Measurements from ENCODE around the gene AGAP1.

Gene AGAP1

DNA sequence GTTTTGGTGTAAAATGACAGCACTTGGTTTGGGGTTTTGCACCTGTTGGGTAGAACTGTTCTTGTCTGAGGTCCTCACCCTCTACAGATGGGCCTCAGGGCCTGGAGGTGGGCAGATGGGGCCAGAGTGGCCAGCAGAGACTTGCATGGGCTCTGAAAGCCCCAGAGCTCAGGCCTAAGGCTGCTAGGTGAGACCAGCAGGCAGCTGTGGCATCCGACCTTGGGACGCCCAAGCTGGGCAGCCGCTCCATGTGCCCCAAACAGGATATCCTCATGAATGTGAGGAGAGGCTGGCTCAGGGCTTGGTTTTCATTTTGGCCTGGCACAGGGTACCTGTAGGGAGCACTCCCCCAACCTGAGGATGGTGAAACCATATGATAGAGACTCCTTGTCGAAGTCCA lies 636.1 kb downstream of the AGAP1 start:
- no peak for DNase-seq
- H3K36me3 ChIP-seq (replicated peaks) = no peaks in the 10 kb centered on the region
- no peaks in the 10 kb centered on the region for H3K27me3 ChIP-seq (replicated peaks)
- in situ Hi-C loops (cut with HindIII; ENCODE audit: low pct_ligation_motif_present, low sequenced_read_pairs) = no loop called here
- TF ChIP-seq, protein P1, sequence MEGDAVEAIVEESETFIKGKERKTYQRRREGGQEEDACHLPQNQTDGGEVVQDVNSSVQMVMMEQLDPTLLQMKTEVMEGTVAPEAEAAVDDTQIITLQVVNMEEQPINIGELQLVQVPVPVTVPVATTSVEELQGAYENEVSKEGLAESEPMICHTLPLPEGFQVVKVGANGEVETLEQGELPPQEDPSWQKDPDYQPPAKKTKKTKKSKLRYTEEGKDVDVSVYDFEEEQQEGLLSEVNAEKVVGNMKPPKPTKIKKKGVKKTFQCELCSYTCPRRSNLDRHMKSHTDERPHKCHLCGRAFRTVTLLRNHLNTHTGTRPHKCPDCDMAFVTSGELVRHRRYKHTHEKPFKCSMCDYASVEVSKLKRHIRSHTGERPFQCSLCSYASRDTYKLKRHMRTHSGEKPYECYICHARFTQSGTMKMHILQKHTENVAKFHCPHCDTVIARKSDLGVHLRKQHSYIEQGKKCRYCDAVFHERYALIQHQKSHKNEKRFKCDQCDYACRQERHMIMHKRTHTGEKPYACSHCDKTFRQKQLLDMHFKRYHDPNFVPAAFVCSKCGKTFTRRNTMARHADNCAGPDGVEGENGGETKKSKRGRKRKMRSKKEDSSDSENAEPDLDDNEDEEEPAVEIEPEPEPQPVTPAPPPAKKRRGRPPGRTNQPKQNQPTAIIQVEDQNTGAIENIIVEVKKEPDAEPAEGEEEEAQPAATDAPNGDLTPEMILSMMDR (IDR thresholded peaks at IDR 0.05; ENCODE audit: low read depth, low read length, missing control alignments) = no peak
- H3K4me3 ChIP-seq (ENCODE audit: low read depth, low read length) = no peak overlapping the region
- no peak overlapping the region for H3K27ac ChIP-seq

DNA sequence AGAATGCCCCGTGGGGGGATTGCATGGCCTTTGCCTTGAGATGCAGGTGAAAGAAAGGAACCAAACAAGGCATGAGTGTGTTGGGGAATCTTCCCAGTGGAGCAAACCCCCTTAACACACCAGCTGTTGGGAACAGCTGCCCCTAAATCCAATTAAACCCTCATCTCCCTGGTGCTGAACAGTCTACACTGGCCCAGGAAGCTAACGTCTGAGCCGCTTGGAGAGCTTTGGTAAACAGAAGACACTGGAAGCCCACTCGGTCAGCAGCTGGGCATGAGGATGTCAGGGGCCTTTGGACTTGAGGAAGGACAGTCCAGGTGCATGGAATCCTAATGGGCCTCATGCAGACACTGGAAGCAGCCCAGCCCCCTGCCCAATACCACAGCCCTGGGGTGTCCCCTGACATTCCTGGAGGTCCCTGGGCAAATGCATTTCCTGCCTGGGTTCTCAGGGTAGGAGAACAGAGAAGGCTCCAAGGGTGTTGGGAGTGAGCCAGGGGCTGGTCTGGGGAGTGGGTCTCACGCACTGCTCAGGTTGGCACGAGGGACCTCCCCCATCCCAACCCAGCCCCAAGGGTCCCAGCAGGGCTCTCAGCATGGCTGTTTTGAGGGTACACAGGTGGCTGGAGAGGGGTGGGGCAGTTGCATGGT lies 636.6 kb downstream of the AGAP1 start:
- no peak for DNase-seq
- H3K36me3 ChIP-seq (replicated peaks) = no peaks in the 10 kb centered on the region
- TF ChIP-seq, protein P1 (IDR thresholded peaks at IDR 0.05; ENCODE audit: low read depth, low read length, missing control alignments) = no peak
- in situ Hi-C loops (cut with HindIII; ENCODE audit: low pct_ligation_motif_present, low sequenced_read_pairs) = no loop called here
- no peak overlapping the region for H3K4me3 ChIP-seq (ENCODE audit: low read depth, low read length)
- no peaks in the 10 kb centered on the region for H3K27me3 ChIP-seq (replicated peaks)
- H3K27ac ChIP-seq = no peak overlapping the region

DNA sequence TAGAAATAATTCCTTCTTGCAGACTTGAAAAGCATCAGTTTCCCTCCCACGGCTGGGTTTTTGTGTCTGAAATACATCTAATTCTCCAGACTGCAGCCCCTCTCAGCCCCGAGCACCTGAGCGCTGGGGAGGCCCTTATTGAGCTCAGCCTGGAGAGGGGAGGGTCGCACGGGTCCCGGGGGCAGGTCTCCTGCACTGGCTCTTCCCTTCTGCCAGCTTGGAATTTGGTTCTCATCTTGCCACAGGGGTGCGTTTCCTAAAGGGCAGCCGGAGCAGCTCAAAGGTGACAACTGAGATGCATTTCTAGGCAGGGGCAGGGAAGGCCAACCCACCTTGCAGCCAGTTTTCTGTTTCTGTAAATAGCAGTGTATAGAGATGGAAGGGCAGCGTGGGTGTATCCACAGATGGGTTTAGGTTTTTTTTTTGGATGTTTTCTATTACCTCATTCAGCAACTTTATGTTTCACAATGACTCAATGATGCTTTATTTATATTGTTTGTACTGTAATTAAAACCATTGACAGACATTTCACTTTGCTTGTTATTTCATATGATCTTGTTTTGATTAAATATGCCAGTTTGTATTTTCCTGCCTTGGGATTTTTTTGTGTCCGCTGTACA lies 637.3 kb downstream of the AGAP1 start:
- TF ChIP-seq, protein P1 (IDR thresholded peaks at IDR 0.05; ENCODE audit: low read depth, low read length, missing control alignments) = no peak

DNA sequence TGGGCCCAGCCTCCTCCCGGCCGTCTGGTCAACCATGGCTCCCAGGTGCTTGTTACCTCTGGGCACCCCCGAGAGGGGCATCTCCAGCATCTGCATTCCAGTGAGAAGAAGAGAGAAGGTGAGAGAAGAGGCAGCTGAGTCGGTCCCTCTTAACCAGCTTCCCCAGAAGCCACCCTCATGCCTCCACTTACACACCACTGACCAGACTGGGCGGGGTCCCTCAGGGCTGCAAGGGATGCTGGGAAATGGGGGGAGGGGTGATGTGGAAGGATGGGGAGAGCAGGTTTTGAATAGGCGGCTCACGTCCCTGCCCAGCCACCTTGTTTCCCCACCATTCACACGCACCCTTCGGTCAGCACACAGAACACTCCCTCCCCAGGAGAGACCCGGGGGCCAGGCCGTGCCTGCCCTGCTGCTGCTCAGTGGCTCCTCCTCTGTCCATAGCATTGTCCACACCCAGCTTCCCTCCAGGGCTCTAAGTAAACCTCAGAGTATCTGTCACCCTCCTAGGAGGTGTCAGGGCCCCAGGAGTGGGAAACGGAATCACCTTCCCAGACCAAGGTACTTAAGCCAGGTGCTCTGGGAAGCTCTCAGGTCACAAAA lies 639.7 kb downstream of the AGAP1 start:
- no peak for DNase-seq
- H3K4me3 ChIP-seq (ENCODE audit: low read depth, low read length) = no peak overlapping the region
- TF ChIP-seq, protein P1 (IDR thresholded peaks at IDR 0.05; ENCODE audit: low read depth, low read length, missing control alignments) = peak; percentile 18
- no peaks in the 10 kb centered on the region for H3K36me3 ChIP-seq (replicated peaks)
- no peak overlapping the region for H3K27ac ChIP-seq
- no peaks in the 10 kb centered on the region for H3K27me3 ChIP-seq (replicated peaks)
- in situ Hi-C loops (cut with HindIII; ENCODE audit: low pct_ligation_motif_present, low sequenced_read_pairs) = no loop called here

More for the DNA sequence above, 637.3 kb downstream of the AGAP1 start:
- Histone ChIP-seq H3K27me3 (replicated peaks) (no peaks in the 10 kb centered on the region), H3K27ac (no peak overlapping the region), H3K36me3 (replicated peaks) (no peaks in the 10 kb centered on the region), H3K4me3 (ENCODE audit: low read depth, low read length) (no peak overlapping the region)
- DNase-seq = no peak
- in situ Hi-C loops (cut with HindIII; ENCODE audit: low pct_ligation_motif_present, low sequenced_read_pairs) = no loop called here

DNA sequence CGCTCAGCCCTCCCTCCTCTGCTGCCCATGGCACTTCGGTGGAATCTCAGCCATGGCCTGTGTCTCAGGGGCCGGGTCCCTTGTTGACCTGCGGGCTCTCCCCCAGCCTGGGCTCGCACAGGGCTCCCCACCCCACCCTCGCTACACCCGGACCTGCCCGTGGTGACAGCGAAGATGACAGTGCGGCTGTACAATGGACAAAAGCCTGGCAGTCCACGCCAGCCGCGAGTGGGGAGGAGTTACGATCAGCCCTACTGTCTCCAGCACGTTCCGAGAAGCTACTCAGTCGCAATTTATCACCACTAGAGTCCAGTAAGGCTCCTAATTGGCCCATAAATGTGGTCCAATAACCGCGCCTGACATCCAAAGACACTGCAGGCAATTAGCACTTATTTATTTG lies 642.7 kb downstream of the AGAP1 start:
- in situ Hi-C loops (cut with HindIII; ENCODE audit: low pct_ligation_motif_present, low sequenced_read_pairs) = no loop called here
- Histone ChIP-seq H3K36me3 (replicated peaks) (no peaks in the 10 kb centered on the region), H3K27me3 (replicated peaks) (no peaks in the 10 kb centered on the region), H3K4me3 (ENCODE audit: low read depth, low read length) (no peak overlapping the region), H3K27ac (no peak overlapping the region)
- DNase-seq = no peak
- TF ChIP-seq, protein P1 (IDR thresholded peaks at IDR 0.05; ENCODE audit: low read depth, low read length, missing control alignments) = no peak

All from brain microvascular endothelial cell (primary cell).